Measurements from ENCODE around the gene CRELD1. TPM values are rescaled to one million over a fixed set of nuclear protein-coding genes. Genes with fewer than 3 reads are reported as not detected.

CRELD1 gene
- polyA plus RNA-seq, 3 donors: 16.1 to 23.4 (median 19.2) TPM

DNA sequence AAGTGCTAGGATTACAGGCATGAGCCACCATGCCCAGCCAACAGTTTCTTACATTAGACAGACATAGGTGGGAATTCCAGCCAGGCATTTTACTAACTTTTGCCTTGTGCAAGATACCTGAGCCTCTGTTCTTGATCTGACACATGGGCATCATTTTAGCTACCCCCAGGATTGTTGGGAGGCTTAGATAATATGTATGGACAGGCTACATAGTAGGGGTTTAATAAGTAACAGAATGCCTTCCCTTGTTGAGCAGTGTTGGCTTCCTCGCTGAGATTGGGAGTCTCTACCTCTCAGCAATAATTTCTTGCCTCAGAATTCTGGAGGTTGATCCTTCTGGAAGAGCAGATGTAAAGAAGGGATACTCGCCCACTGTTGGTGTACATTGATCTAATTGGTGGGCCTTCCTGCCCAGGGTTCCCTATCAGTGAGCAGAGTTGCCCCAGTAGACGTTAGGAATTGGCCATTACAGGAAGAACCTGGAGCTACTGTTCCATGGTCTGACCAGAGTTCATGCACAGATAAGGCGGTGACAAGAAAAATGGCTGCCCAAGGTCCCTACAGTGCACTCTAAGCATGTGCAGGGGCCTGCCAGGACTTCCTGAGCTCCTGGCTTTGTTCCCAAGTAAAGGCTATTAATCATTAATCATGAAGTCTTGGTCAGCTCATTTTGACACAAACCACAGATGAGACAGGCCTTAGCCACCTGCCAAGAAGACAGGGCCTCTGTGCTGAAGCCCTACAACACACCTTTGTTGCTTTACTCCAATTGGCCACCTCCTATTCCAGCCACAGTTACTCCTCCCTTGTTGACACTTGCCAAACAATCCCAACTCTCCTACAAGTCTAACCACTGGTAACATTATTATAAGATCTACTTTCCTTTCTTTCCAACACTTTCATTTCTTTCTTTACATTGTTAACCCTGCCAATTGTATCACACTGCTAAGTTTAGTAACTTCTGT, 35.9 kb upstream of the CRELD1 start:
- Mint-ChIP-seq H3K27me3 (ENCODE audit: low read depth in 3 of 3) (peaks cover 0 to 2% (median 0%) of the 10 kb centered on the region in 3 donors), H3K4me3 (no peak overlapping the region), H3K4me1 (peaks cover 46% of the 10 kb centered on the region), H3K9me3 (no peaks in the 10 kb centered on the region), H3K27ac (peak overlapping the region; percentile 21 to 76 (median 31)), H3K36me3 (peaks cover 19 to 21% of the 10 kb centered on the region in 2 donors)
- Histone ChIP-seq H4K20me1 (ENCODE audit: insufficient read depth, low read length) (peaks cover 7% of the 10 kb centered on the region), H3K27me3 (ENCODE audit: control insufficient read depth in 2 of 2, insufficient read depth in 2 of 2, low read length in 2 of 2) (no peaks in the 10 kb centered on the region), H3K27ac (ENCODE audit: low read depth in 1 of 2, low read length in 2 of 2) (no peak overlapping the region), H3K4me1 (ENCODE audit: control insufficient read depth in 1 of 2, insufficient read depth in 2 of 2, low read length in 2 of 2) (peaks cover 7 to 9% of the 10 kb centered on the region in 2 donors), H3K36me3 (replicated peaks in 1 of 2; ENCODE audit: control insufficient read depth in 1 of 2, insufficient read depth in 2 of 2, low read length in 2 of 2) (peaks cover 9 to 16% of the 10 kb centered on the region in 2 donors), H2AFZ (ENCODE audit: insufficient read depth, low read depth, low read length, poor library complexity, severe bottlenecking) (no peak overlapping the region), H3K4me3 (replicated peaks in 1 of 3; ENCODE audit: low read depth in 2 of 3, low read length in 3 of 3) (no peak overlapping the region), H3K79me2 (ENCODE audit: insufficient read depth, low read length) (peaks cover 8% of the 10 kb centered on the region), H3K9me3 (replicated peaks in 1 of 2; ENCODE audit: control insufficient read depth in 1 of 2, insufficient read depth in 1 of 2, low read length in 2 of 2) (no peaks in the 10 kb centered on the region), H3K4me2 (replicated peaks; ENCODE audit: extremely low read depth, low read length, poor library complexity, severe bottlenecking) (no peak overlapping the region), H3K9ac (ENCODE audit: insufficient read depth, low read length, poor library complexity, severe bottlenecking) (no peak overlapping the region)
- no peak for DNase-seq
- TF ChIP-seq, protein P1, sequence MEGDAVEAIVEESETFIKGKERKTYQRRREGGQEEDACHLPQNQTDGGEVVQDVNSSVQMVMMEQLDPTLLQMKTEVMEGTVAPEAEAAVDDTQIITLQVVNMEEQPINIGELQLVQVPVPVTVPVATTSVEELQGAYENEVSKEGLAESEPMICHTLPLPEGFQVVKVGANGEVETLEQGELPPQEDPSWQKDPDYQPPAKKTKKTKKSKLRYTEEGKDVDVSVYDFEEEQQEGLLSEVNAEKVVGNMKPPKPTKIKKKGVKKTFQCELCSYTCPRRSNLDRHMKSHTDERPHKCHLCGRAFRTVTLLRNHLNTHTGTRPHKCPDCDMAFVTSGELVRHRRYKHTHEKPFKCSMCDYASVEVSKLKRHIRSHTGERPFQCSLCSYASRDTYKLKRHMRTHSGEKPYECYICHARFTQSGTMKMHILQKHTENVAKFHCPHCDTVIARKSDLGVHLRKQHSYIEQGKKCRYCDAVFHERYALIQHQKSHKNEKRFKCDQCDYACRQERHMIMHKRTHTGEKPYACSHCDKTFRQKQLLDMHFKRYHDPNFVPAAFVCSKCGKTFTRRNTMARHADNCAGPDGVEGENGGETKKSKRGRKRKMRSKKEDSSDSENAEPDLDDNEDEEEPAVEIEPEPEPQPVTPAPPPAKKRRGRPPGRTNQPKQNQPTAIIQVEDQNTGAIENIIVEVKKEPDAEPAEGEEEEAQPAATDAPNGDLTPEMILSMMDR (IDR thresholded peaks at IDR 0.05): no peak
- intact Hi-C loops (cut with micrococcal nuclease): no loop called here
- 56% methylated on average over 3 of the region's 4 CpGs for WGBS (ENCODE audit: insufficient coverage)

- Histone ChIP-seq H4K20me1 (ENCODE audit: insufficient read depth, low read length) (no peaks in the 10 kb centered on the region), H3K9ac (ENCODE audit: insufficient read depth, low read length, poor library complexity, severe bottlenecking) (no peak overlapping the region), H3K79me2 (ENCODE audit: insufficient read depth, low read length) (no peaks in the 10 kb centered on the region), H3K36me3 (replicated peaks in 1 of 2; ENCODE audit: control insufficient read depth in 1 of 2, insufficient read depth in 2 of 2, low read length in 2 of 2) (peaks cover 0 to 7% of the 10 kb centered on the region in 2 donors), H3K27ac (ENCODE audit: low read depth in 1 of 2, low read length in 2 of 2) (no peak overlapping the region), H3K27me3 (ENCODE audit: control insufficient read depth in 2 of 2, insufficient read depth in 2 of 2, low read length in 2 of 2) (no peaks in the 10 kb centered on the region), H3K4me1 (ENCODE audit: control insufficient read depth in 1 of 2, insufficient read depth in 2 of 2, low read length in 2 of 2) (peaks cover 7 to 14% of the 10 kb centered on the region in 2 donors), H3K9me3 (replicated peaks in 1 of 2; ENCODE audit: control insufficient read depth in 1 of 2, insufficient read depth in 1 of 2, low read length in 2 of 2) (no peaks in the 10 kb centered on the region), H3K4me2 (replicated peaks; ENCODE audit: extremely low read depth, low read length, poor library complexity, severe bottlenecking) (no peak overlapping the region), H2AFZ (ENCODE audit: insufficient read depth, low read depth, low read length, poor library complexity, severe bottlenecking) (no peak overlapping the region), H3K4me3 (replicated peaks in 1 of 3; ENCODE audit: low read depth in 2 of 3, low read length in 3 of 3) (no peak overlapping the region)
- DNase-seq: no peak
- intact Hi-C loops (cut with micrococcal nuclease): no loop called here
- Mint-ChIP-seq H3K27ac (peak overlapping the region in 1 of 7 donors; percentile 60), H3K4me1 (peaks cover 47% of the 10 kb centered on the region), H3K4me3 (no peak overlapping the region), H3K36me3 (peaks cover 11 to 13% of the 10 kb centered on the region in 2 donors), H3K27me3 (ENCODE audit: low read depth in 3 of 3) (peaks cover 0 to 2% (median 0%) of the 10 kb centered on the region in 3 donors), H3K9me3 (no peaks in the 10 kb centered on the region)
- TF ChIP-seq, protein P1 (IDR thresholded peaks at IDR 0.05): no peak
- 56% methylated on average over 6 of the region's 8 CpGs for WGBS (ENCODE audit: insufficient coverage)
These were observed 35.0 kb upstream of the CRELD1 start for GRCh38 chr3:9898467-9899241.
